D721Med (cell line): ENCODE data around the gene OR9Q2.

Experiments used
- DNase-seq: peaks from one replicate; pipeline ENCODE4 v3.0.0; 2011; ENCODE audit warnings: low spot score; ENCODE audit not compliant: insufficient read length
- FAIRE-seq: peaks from 2 replicates; lab custom pipeline; 2011; peaks lifted over from hg19 to GRCh38; lab: Jason Lieb, UNC
- TF ChIP-seq, protein P1 (sequence below): IDR thresholded peaks from 2 replicates; pipeline ENCODE4 v1.5.1; 2012; ENCODE audit warnings: mild to moderate bottlenecking, control low read depth; ENCODE audit not compliant: insufficient read depth; ENCODE audit errors: missing control alignments

Gene OR9Q2

DNA sequence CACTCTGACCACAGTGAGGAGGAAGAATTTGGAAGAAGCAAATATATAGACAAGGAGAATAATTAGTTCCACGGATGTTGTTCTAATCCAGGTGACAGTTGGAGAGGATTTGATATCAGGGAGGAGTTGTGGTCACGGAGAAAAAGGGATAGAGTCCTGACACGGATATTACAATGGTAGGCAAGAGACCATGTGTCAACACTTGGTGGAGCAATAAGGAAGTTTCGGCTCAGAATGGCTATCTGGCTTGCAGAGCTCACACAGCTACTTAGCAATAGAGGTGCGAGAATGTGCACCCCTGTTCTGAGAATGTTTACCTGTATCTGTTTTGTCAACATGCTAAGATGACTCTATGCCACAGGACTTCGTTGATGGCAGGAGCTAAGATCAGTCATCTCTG, 10.4 kb upstream of the OR9Q2 start:
- FAIRE-seq (no peak), DNase-seq (no peak)
- TF ChIP-seq, protein P1, sequence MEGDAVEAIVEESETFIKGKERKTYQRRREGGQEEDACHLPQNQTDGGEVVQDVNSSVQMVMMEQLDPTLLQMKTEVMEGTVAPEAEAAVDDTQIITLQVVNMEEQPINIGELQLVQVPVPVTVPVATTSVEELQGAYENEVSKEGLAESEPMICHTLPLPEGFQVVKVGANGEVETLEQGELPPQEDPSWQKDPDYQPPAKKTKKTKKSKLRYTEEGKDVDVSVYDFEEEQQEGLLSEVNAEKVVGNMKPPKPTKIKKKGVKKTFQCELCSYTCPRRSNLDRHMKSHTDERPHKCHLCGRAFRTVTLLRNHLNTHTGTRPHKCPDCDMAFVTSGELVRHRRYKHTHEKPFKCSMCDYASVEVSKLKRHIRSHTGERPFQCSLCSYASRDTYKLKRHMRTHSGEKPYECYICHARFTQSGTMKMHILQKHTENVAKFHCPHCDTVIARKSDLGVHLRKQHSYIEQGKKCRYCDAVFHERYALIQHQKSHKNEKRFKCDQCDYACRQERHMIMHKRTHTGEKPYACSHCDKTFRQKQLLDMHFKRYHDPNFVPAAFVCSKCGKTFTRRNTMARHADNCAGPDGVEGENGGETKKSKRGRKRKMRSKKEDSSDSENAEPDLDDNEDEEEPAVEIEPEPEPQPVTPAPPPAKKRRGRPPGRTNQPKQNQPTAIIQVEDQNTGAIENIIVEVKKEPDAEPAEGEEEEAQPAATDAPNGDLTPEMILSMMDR, result no peak

DNA sequence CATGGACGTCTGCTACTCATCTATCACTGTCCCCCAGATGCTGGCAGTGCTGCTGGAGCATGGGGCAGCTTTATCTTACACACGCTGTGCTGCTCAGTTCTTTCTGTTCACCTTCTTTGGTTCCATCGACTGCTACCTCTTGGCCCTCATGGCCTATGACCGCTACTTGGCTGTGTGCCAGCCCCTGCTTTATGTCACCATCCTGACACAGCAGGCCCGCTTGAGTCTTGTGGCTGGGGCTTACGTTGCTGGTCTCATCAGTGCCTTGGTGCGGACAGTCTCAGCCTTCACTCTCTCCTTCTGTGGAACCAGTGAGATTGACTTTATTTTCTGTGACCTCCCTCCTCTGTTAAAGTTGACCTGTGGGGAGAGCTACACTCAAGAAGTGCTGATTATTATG, 9.2 kb upstream of the OR9Q2 start:
- TF ChIP-seq, protein P1, result no peak
- FAIRE-seq, result no peak
- no peak for DNase-seq

DNA sequence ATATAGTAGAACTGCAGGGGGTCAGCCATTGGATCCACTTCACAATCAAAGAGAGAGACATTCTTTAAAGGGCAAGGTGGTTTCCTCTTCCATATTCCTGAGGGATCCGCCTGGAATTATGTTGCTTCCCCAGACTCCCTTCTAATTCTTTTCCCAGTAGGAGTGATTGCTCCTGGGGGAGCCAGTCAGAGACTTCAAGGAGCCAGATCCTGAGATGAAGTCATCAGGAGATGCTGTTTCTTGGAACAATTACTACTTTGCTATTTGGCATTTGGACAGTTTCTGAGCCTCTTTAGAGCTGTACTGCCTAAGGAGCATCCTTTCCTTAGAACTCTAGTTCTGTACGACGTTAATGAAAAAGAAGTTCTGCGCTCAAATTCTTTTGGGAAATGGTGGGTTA, 1.9 kb upstream of the OR9Q2 start:
- FAIRE-seq (no peak), DNase-seq (no peak)
- TF ChIP-seq, protein P1, result no peak

DNA sequence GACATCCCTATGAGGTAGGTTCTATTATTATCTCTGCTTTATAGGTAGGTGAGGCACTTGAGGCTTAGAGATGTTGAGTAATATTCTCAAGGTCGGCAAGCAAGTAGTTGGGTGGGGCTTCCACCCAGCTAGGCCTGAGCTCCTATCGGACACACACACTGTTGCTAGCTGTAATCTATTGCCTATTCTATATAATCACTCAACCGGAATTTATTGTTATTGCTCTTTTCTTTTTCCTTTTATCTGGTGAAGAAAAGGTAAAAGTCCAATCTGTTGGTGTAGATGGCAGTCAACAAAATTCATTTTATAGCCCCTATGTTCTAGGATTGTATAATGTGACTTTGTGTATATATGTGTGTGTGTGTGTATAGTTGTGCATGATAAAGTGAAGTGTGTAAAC, 3.4 kb downstream of the OR9Q2 start:
- TF ChIP-seq, protein P1, result no peak
- DNase-seq (no peak), FAIRE-seq (no peak)

DNA sequence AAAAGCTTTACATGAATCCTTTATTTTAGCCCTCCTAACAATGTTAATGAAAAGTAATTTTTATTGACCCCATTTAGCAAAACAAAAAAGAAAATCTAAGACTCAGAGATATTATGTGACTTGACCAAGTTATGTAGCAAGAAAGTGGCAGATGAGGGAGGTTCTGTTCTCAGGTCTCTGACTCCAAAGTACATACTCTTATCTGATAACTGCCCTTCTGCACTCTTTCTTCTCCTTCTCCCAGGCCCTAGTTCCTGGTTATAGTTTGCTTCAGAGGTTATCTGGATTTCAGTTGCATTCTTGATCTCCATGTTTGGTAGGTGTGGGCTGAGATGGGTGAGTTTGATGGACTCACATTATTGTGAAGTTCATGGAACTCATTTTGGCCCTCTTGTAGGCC, 4.5 kb downstream of the OR9Q2 start:
- FAIRE-seq (no peak), DNase-seq (no peak)
- TF ChIP-seq, protein P1, result no peak

DNA sequence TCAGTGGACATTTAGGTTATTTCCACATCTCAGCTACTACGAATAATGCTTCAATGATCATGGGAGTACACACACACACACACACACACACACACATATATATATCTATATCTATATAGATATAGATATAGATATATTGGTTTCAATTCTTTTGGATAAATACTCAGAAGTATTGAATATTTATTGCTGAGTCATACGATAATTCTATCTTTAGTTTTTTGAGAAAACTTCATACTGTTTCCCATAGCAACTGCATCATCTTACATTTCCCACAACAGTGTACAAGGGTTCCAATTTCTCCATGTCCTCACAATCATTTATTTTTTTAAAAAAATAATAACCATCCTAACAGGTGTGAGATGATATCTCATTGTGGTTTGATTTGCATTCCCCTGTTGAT, 7.1 kb downstream of the OR9Q2 start:
- TF ChIP-seq, protein P1, result no peak
- FAIRE-seq (no peak), DNase-seq (no peak)

DNA sequence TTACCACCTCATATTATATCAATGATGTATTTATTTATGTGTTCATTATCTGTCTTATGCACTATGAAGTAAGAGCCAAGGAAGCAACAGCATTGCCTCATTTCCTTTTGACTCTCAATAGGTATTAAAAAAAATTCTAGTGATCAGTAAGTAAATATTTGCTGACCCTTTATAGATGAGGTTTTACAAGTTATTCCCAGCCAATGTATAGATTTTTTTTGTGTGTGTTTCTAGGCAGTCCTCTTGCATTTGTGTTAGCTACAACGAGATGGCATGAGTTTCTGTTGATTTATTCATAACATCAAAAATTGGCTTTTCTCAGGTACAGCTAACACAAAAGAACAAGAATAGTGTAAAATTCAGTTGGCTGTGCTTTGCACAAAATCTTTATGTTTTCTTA, 10.4 kb downstream of the OR9Q2 start:
- DNase-seq (no peak), FAIRE-seq (no peak)
- TF ChIP-seq, protein P1, result no peak
